SHP77 (cell line): Measurements from ENCODE around the gene ADAMTS2.

ENCODE experiments used
- DNase-seq, 2 experiments: peaks; one replicate each; lab custom pipeline; 2025; lab: John Stamatoyannopoulos, UW

The ADAMTS2 gene

GRCh38 chr5:179343719-179344430 lies 1.4 kb downstream of the ADAMTS2 start:
- DNase-seq = no peak

GRCh38 chr5:179343021-179343718 lies 2.1 kb downstream of the ADAMTS2 start:
- DNase-seq = no peak

- DNase-seq = no peak
These were observed 2.7 kb downstream of the ADAMTS2 start for GRCh38 chr5:179342577-179342976.

- no peak for DNase-seq
These were observed 4.8 kb downstream of the ADAMTS2 start for GRCh38 chr5:179340465-179340864.

- DNase-seq = no peak
These were observed 5.3 kb downstream of the ADAMTS2 start for GRCh38 chr5:179339996-179340395.

- no peak for DNase-seq
These were observed 6.2 kb downstream of the ADAMTS2 start for GRCh38 chr5:179339081-179339480.

GRCh38 chr5:179337796-179338676 lies 7.2 kb downstream of the ADAMTS2 start:
- no peak for DNase-seq

- DNase-seq = no peak
These were observed 8.1 kb downstream of the ADAMTS2 start for GRCh38 chr5:179336871-179337795.

- DNase-seq = no peak
These were observed 9.0 kb downstream of the ADAMTS2 start for GRCh38 chr5:179336126-179336870.

GRCh38 chr5:179333796-179334761 lies 11.2 kb downstream of the ADAMTS2 start:
- no peak for DNase-seq

GRCh38 chr5:179332741-179333290 lies 12.4 kb downstream of the ADAMTS2 start:
- DNase-seq = no peak

- DNase-seq = no peak
These were observed 13.5 kb downstream of the ADAMTS2 start for GRCh38 chr5:179331591-179332375.

- no peak for DNase-seq
These were observed 14.9 kb downstream of the ADAMTS2 start for GRCh38 chr5:179330186-179330900.

GRCh38 chr5:179328291-179328690 lies 17.0 kb downstream of the ADAMTS2 start:
- no peak for DNase-seq

GRCh38 chr5:179327021-179327735 lies 18.1 kb downstream of the ADAMTS2 start:
- DNase-seq = no peak

- no peak for DNase-seq
These were observed 18.9 kb downstream of the ADAMTS2 start for GRCh38 chr5:179326122-179326927.
